GM19452 (cell line): ENCODE measurements around the gene MRPL28.
"Not testable (repeated sequence)": the region's sequence is repeated elsewhere in the genome, so short reads cannot be mapped to it uniquely, and the experiment has no call there.

ENCODE experiments used
- ATAC-seq: cut with Tn5 transposase; IDR thresholded peaks from one replicate; pipeline ENCODE4 v1.9.1; 2021; ENCODE audit not compliant: unreplicated experiment

MRPL28 gene

GRCh38 chr16:391885-392335 is 21.6 kb upstream of the MRPL28 start:
- ATAC-seq: no peak

- no peak for ATAC-seq
Measured at GRCh38 chr16:389352-389751, 19.0 kb upstream of the MRPL28 start.

- ATAC-seq: not testable (repeated sequence)
Measured at GRCh38 chr16:387761-388666, 17.7 kb upstream of the MRPL28 start.

DNA sequence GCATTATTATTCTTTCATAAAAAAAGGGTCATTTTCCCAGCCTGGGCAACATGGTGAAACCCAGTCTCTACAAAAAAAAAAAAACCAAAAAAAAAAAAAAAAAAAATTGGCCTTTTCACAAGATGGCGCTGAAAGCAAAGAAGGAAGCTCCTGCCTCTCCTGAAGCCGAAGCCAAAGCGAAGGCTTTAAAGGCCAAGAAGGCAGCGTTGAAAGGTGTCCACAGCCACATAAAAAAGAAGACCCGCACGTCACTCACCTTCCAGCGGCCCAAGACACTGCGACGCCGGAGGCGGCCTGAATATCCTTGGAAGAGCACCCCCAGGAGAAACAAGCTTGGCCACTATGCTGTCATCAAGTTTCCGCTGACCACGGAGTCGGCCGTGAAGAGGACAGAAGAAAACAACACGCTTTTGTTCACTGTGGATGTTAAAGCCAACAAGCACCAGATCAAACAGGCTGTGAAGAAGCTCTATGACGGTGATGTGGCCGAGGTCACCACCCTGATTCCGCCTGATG is 16.4 kb upstream of the MRPL28 start:
- no peak for ATAC-seq

GRCh38 chr16:383326-384051 is 13.2 kb upstream of the MRPL28 start:
- ATAC-seq: no peak

DNA sequence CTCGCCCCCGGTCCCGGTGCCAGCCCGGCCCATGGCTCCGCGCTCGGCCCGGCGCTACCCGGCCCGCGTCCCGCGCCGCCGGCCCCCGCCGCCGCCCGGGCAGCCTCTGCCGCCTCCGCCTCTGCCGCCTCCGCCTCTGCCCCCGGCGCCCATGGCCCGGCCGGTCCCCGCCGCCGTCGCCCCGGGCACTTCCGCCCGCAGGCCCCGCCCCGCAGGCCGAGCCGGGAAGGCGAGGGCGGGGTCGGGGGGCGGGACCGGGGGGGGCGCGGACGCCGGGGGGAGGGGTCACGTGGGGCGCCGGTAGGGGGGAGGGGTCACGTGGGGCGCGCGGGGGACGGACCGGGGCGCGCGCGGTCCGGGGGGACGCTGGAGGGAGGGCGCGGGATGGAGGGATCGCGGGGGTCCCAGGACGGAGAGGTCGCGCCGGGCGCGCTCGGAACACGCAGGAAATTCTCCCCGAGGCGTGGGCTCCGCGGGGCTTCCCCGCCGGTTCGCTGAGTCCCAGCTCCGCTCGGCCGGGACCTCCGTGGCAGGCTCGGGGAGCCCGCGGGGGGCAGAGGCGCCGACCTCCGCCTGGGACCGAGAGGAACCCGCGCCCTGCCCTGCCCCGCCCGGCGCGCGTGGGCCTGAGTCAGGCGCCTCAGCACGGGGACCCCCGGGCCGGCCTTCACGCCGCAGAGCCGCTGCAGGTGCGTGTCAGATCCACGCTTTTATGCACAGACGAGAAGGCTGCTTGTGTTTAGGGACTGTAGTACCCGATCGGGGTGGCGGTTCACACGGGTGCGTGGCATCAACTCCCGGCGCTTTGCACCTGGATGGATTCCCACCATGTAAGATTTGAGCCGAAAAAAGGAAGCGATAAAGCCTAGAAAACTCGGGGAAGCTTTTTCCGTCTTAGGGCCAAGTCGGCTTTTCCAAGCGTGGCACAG is 11.7 kb upstream of the MRPL28 start, which contains the start of gene PGAP6:
PGAP6 (minus strand) TSS at position 190 of the 929 bp plus-strand sequence; CDS start at position 33, 157 bp downstream.
- ATAC-seq: peak; percentile 46

- ATAC-seq: peak; percentile 39
Measured at GRCh38 chr16:381012-381788, 10.9 kb upstream of the MRPL28 start.

- no peak for ATAC-seq
Measured at GRCh38 chr16:380762-381011, 10.3 kb upstream of the MRPL28 start.

GRCh38 chr16:379961-380761 is 9.8 kb upstream of the MRPL28 start:
- ATAC-seq: no peak

DNA sequence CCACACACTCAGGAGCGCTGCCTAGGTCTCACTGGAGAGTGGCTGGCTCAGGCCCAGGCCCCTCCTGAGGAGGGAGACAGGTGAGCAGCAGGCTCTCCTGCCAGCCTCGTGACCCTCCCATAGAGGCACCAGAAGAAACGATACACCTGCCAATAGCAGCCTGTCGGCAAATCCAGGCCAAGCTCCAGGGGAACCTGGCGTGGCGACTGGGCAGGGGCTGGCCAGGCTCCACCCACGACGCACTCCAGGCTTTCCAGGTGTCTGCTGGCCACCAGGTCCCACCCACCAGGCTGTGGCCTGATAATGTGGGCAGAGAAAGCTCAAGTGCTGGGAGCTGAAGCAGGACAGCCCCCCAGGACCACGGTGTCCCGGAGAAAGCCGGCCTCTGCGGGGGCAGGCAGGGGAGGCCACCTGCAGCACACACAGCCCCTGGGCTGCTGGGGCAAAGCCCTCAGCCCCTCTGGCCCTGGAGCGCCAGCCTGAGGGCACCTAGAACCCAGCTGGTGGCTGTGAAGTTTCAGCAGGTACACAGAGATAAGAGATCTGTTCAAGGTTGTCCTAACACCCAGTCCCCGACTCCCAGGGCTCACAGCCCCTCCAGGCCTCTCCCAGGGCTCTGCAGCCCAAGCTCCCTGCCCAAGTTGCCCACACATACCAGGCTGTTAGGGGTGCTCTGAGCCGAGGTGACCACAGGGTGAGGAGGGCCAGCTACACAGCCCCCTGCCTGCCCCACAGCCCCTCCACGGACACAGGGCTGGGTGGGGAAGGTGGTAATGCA is 9.0 kb upstream of the MRPL28 start:
- ATAC-seq: no peak

DNA sequence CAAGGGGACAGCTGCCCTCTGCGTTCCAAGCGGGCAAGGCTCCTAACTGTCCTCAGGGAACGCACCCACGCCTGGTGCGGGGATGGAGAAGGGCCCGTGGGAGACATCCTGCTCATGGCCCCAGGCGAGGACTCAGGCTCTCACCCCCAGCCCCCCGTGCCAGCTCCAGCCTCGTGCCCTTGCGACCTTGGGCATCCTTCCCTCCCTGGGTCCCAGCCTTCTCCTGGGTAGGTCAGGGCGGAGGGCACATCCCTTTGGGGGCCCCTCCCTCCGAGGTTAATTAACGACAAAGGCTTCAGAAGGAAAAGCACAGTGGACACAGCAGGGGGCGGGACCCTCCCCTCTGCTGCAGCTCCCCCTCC is 8.5 kb upstream of the MRPL28 start:
- ATAC-seq: no peak

DNA sequence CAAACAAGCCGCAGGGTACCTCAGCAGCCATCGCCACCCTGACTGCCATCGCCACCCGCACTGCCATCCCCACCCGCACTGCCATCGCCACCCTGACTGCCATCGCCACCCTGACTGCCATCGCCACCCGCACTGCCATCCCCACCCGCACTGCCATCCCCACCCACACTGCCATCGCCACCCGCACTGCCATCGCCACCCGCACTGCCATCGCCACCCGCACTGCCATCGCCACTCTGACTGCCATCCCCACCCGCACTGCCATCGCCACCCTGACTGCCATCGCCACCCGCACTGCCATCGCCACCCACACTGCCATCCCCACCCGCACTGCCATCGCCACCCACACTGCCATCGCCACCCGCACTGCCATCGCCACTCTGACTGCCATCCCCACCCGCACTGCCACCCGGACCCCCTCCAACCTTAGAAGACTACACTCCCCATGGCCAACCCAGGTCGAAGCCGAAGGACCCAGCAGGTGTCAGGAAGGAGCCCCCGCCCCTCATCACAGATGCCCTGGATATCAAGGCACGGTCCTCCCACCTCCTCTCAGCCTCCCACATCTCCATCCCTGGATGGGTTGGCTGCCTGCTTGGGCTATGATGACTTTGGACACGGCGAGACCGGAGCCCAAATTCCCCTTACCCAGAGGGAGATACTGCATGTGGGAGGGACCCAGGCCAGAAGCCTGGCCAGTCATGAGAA is 7.9 kb upstream of the MRPL28 start:
- ATAC-seq: not testable (repeated sequence)

DNA sequence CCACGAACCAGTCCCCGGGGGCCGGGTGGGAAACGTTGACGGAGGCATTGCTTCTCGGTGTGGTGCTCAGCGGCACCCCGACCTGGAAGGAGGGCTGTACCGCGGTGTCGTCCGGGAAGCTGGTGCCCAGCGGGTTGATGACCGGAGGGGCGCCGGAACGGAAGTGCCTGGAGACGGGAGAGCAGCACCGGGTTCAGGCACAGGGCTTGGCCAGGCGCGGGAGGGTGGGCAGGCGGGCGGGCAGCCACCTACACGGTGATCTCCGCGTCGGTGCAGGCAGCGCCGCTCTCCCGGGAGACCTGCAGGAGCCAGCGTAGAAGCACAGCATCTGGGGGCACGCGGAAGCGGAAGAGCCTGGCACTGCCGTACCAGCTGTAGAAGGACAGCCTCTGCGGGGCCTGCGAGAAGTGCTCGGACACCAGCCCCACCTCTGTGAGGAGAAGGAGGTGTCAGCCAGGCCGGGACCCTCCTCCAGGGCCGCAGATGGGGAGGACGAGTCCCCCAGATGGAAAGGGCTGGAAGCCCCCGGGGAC is 7.1 kb upstream of the MRPL28 start:
- ATAC-seq: no peak

DNA sequence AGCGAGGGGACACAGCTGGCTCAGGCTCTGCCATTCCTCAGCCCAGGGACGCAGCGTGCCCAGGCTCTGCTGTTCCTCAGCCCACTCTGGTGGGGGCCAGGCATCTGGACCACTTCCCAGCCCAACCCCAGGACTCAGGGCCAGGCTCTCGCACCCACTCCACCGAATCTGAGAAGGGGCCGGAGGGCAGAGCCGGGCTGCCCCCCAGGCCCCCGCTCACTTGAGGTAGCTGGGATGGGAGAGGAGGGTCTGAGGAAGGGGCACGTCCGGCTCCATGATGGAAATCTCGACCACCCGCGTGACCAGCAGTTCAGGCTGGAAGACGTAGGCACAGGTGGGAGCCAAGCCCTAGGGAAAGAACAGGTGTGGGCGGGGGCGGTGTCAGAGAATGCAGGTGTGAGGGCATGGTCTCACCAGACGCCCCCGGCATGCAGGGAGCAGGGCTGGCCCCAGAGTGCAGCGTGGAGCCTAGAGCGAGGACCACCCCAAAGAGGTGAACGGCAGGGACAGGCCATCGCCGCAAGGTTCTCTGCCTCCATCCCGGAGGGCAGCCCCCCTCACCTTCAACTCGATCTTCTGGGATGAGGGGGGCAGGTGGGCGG is 6.6 kb upstream of the MRPL28 start:
- ATAC-seq: no peak

DNA sequence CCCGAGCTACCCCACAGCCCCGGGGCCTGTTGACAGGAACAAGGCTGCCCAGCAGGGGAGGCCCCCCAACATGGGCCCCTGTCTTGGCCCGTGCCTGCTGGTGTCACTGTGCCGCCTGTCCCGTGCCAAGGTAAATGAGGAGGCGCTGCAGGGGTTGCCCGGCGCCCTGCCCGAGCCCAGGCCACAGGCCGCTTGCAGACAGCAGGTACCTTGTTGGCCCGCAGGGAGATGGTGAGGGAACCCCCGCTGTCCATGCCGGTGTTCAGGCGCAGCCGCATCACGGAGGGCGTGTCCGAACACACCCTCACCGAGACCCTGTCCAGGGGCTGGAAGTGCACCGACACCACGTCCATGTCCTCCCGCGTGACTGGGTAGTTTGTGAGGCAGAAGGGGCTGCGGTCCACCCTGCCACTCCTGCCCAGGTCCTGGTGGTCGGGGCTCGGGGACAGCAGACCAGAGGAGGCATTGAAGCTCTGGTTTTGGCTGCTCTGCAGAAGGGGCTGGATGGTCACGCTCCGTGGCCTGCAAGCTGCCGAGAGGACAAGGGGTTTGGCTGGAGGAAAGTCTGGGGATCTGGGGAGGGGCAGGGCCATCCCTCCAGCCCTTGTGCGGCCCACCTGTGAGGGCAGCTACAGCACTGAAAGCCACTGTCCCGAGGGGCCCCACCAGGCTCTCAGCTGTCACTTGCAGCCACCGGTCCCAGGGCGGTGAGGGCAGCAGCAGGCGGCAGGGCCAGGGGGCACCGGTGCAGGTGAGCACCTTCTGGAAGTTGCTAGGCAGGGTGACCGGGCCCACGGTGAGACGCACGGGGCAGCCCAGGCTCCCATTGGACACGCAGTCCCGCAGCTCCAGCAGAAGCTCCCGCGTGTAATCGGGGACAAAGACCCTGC is 5.8 kb upstream of the MRPL28 start:
- ATAC-seq: no peak

- ATAC-seq: no peak
Measured at GRCh38 chr16:375212-375611, 4.9 kb upstream of the MRPL28 start.

DNA sequence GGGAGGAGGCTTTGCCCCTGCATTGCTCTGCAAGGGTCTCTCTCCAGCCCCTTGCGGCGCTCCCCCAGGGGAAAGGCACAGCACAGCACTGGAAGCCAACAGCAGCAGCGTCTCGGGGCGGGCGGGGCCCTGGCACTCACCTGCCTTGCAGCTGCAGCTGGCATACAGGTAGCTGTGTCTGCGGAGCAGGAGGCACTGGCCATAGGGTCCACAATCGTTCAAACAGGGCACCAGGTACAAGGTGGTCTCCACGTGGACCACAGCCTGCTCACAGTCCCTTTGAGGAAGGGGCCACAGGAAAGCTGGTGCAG is 4.2 kb upstream of the MRPL28 start:
- ATAC-seq: no peak
